Measurements from ENCODE around the gene UBE2J2.

DNA sequence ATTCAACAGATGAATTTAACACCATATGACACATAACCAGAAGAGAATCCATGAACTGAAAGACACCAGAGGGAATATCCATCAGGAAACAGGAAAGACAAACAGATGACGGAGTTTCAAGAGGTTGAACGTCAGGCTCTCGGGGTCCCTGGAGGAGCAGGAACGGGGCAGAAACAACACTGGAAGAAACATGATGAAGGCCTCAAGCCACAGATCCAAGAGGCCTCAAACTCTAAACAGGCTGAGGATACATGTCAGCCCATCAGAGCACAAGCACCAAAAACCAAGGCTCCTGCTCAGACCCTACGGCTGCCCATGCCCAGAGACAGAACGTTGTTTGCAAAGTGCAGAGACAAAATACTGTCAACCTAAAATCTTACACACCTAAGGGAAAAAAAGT, 43.8 kb upstream of the UBE2J2 start:
- TF ChIP-seq EZH2 (IDR thresholded peaks at IDR 0.05; ENCODE audit: insufficient read depth, poor library complexity, severe bottlenecking): no peak
- no peak for TF ChIP-seq EZH2phosphoT487 (IDR thresholded peaks at IDR 0.05; ENCODE audit: insufficient read depth, low read depth)
